A549 (cell line): Measurements from ENCODE around the gene ISCU. TPM values are rescaled to one million over a fixed set of nuclear protein-coding genes. Genes with fewer than 3 reads are reported as not detected.

Experiments
- ATAC-seq, 2 experiments: fragments of 200-7000 bp in 1 of 2; fragments of >200 bp in 1 of 2; cut with Nextera tagmentation in 1 of 2; cut with Tn5 transposase in 1 of 2; 3 replicates each; pipeline versions ENCODE4 v1.8.0 to v1.9.1; 2018 to 2020; ENCODE audit warnings: mild to moderate bottlenecking in 1 of 2, moderate library complexity in 1 of 2
- CTCF ChIA-PET: fragments of 300-600 bp; sonication (Branson Sonifier 250); formaldehyde crosslinking; extraction: SDS; loops from one replicate; lab custom pipeline; 2021; ENCODE audit warnings: antibody characterized with exemption, inconsistent platforms; lab: Yijun Ruan, JAX
- POLR2A ChIA-PET: fragments of 350-600 bp; formaldehyde crosslinking; extraction: SDS; loops from one replicate; lab custom pipeline; 2021; ENCODE audit warnings: antibody characterized with exemption, inconsistent platforms; lab: Yijun Ruan, JAX
- DNase-seq, 2 experiments: peaks; one replicate each; pipeline versions ENCODE4 v3.0.0 to v3.0.0-alpha.2; 2011 to 2016; ENCODE audit warnings: low read depth in 1 of 2, low spot score in 1 of 2
- FAIRE-seq: peaks from 2 replicates; lab custom pipeline; 2011; peaks lifted over from hg19 to GRCh38; lab: Jason Lieb, UNC
- H3K27ac ChIP-seq, 2 experiments: fragments of >200 bp; sonication (Bioruptor Twin); formaldehyde crosslinking; 3 replicates each; pipeline ENCODE4 v1.5.1; 2016 to 2017
- H3K4me1 ChIP-seq: fragments of >200 bp; sonication (Bioruptor Twin); formaldehyde crosslinking; 3 replicates; pipeline ENCODE4 v1.6.1; 2016
- H3K4me2 ChIP-seq: fragments of >200 bp; sonication (Bioruptor Twin); formaldehyde crosslinking; 3 replicates; pipeline ENCODE4 v1.6.1; 2016
- H3K4me3 ChIP-seq: fragments of >200 bp; sonication (Bioruptor Twin); formaldehyde crosslinking; 3 replicates; pipeline ENCODE4 v1.5.1; 2016
- H3K9me3 ChIP-seq: fragments of >200 bp; sonication (Bioruptor Twin); formaldehyde crosslinking; 3 replicates; pipeline ENCODE4 v1.6.1; 2016
- BCL3 ChIP-seq: fragments of >200 bp; sonication (Bioruptor Twin); formaldehyde crosslinking; IDR thresholded peaks from 3 replicates; pipeline ENCODE4 v1.6.1; 2016
- CBX2 ChIP-seq: fragments of 200-600 bp; sonication (generic); IDR thresholded peaks from 2 replicates; pipeline ENCODE4 v1.6.1; 2016; ENCODE audit warnings: low read depth, mild to moderate bottlenecking, borderline replicate concordance
- CBX8 ChIP-seq: fragments of 200-600 bp; sonication (generic); IDR thresholded peaks from 2 replicates; pipeline ENCODE4 v1.6.1; 2016
- CEBPB ChIP-seq, 2 experiments: fragments of >200 bp in 1 of 2; sonication (Bioruptor Twin) in 1 of 2; formaldehyde crosslinking in 1 of 2; IDR thresholded peaks; 2 replicates each; pipeline ENCODE4 v1.6.1; 2012 to 2016
- CHD4 ChIP-seq: fragments of 200-600 bp; sonication (generic); IDR thresholded peaks from 2 replicates; pipeline ENCODE4 v1.6.1; 2016; ENCODE audit warnings: antibody characterized with exemption, mild to moderate bottlenecking, borderline replicate concordance
- EHMT2 ChIP-seq: fragments of 200-600 bp; sonication (generic); IDR thresholded peaks from 2 replicates; pipeline ENCODE4 v1.6.1; 2016; ENCODE audit warnings: antibody characterized with exemption, low read depth, mild to moderate bottlenecking, moderate library complexity
- EP300 ChIP-seq, 2 experiments: fragments of >200 bp; sonication (Bioruptor Twin); formaldehyde crosslinking; IDR thresholded peaks; 2 replicates in 1 of 2; 3 replicates in 1 of 2; pipeline ENCODE4 v1.6.1; 2016 to 2017
- ESRRA ChIP-seq: fragments of 150-350 bp; IDR thresholded peaks from 2 replicates; pipeline ENCODE4 v1.6.1; 2014; ENCODE audit warnings: mild to moderate bottlenecking, low read length, borderline replicate concordance
- FOSB ChIP-seq: fragments of 250-450 bp; sonication (Bioruptor Pico); IDR thresholded peaks from 2 replicates; pipeline ENCODE4 v1.5.0; 2020; ENCODE audit warnings: mild to moderate bottlenecking, moderate library complexity
- FOSL2 ChIP-seq, 2 experiments: fragments of 450-650 bp in 1 of 2; fragments of >200 bp in 1 of 2; sonication (Bioruptor Twin) in 1 of 2; formaldehyde crosslinking; IDR thresholded peaks; 2 replicates each; pipeline versions ENCODE4 v1.5.0 to v1.6.1; 2016 to 2020; ENCODE audit warnings: mild to moderate bottlenecking in 1 of 2, moderate library complexity in 1 of 2
- FOXS1 ChIP-seq: fragments of 250-450 bp; sonication (Bioruptor Pico); IDR thresholded peaks from 2 replicates; pipeline ENCODE4 v1.5.0; 2020; ENCODE audit warnings: mild to moderate bottlenecking, moderate library complexity
- GATA3 ChIP-seq: IDR thresholded peaks from 2 replicates; pipeline ENCODE4 v1.6.1; 2012; ENCODE audit warnings: borderline replicate concordance
- HEYL ChIP-seq: fragments of 250-450 bp; sonication (Bioruptor Pico); IDR thresholded peaks from 2 replicates; pipeline ENCODE4 v1.8.0; 2021; ENCODE audit warnings: mild to moderate bottlenecking, moderate library complexity
- HOXA7 ChIP-seq: fragments of 250-450 bp; sonication (Bioruptor Pico); IDR thresholded peaks from 2 replicates; pipeline ENCODE4 v1.5.0; 2020; ENCODE audit warnings: mild to moderate bottlenecking, moderate library complexity
- HOXB13 ChIP-seq: fragments of 250-450 bp; sonication (Bioruptor Pico); IDR thresholded peaks from 2 replicates; pipeline ENCODE4 v1.5.0; 2020; ENCODE audit warnings: low read depth, mild to moderate bottlenecking, moderate library complexity
- KDM1A ChIP-seq: fragments of 200-600 bp; sonication (generic); IDR thresholded peaks from 2 replicates; pipeline ENCODE4 v1.6.1; 2016; ENCODE audit warnings: low read depth, mild to moderate bottlenecking
- KDM5A ChIP-seq: fragments of 200-600 bp; sonication (generic); IDR thresholded peaks from 2 replicates; pipeline ENCODE4 v1.6.1; 2016; ENCODE audit warnings: antibody characterized with exemption, mild to moderate bottlenecking
- MAFK ChIP-seq: fragments of 450-650 bp; IDR thresholded peaks from 2 replicates; pipeline ENCODE4 v1.6.1; 2014; ENCODE audit not compliant: partially characterized antibody
- NFE2L2 ChIP-seq: fragments of 150-350 bp; conservative IDR thresholded peaks from 2 replicates; pipeline ENCODE4 v1.6.1; 2014; ENCODE audit warnings: low read length
- NR3C1 ChIP-seq: fragments of >200 bp; sonication (Bioruptor Twin); formaldehyde crosslinking; IDR thresholded peaks from 3 replicates; pipeline ENCODE4 v1.6.1; 2017
- PBX3 ChIP-seq: IDR thresholded peaks from 2 replicates; pipeline ENCODE4 v1.6.1; 2012
- POLR2AphosphoS2 ChIP-seq: conservative IDR thresholded peaks from 2 replicates; pipeline ENCODE4 v1.6.1; 2012; ENCODE audit warnings: low read length, improper control_type of control experiment, inconsistent platforms
- RARB ChIP-seq: fragments of 250-450 bp; sonication (Bioruptor Pico); IDR thresholded peaks from 2 replicates; pipeline ENCODE4 v1.8.0; 2021; ENCODE audit warnings: mild to moderate bottlenecking, moderate library complexity
- RFX5 ChIP-seq: fragments of 450-650 bp; IDR thresholded peaks from 2 replicates; pipeline ENCODE4 v1.7.1; 2014; ENCODE audit warnings: antibody characterized with exemption, mild to moderate bottlenecking, moderate library complexity
- SMC3 ChIP-seq: fragments of >200 bp; sonication (Bioruptor Twin); formaldehyde crosslinking; IDR thresholded peaks from 3 replicates; pipeline ENCODE4 v1.6.1; 2018; ENCODE audit warnings: inconsistent platforms
- TFCP2L1 ChIP-seq: fragments of 250-450 bp; sonication (Bioruptor Pico); IDR thresholded peaks from 2 replicates; pipeline ENCODE4 v1.5.0; 2021; ENCODE audit warnings: mild to moderate bottlenecking
- TP53 ChIP-seq: fragments of 250-450 bp; sonication (Bioruptor Pico); IDR thresholded peaks from 2 replicates; pipeline ENCODE4 v1.5.0; 2021; ENCODE audit warnings: mild to moderate bottlenecking, moderate library complexity
- WGBS: methylation state at CpG from one replicate; pipeline ENCODE4 v1.1.6; 2017; ENCODE audit errors: missing lambda C conversion rate; 5-methylcytosine and 5-hydroxymethylcytosine counted together
- polyA plus RNA-seq, 4 experiments: library from polyadenylated mRNA; depleted of rRNA in 3 of 4; stranded (reverse); fragments of >200 nt; fragmentation: RNase III in 1 of 4; extraction: RNeasy Plus Mini Kit Qiagen cat#74134 plus additional on column Dnase treatment in 1 of 4; gene quantifications; 2 replicates in 3 of 4; 3 replicates in 1 of 4; pipeline ENCODE4 v1.2.3, GENCODE V29; 2011 to 2017
- TF ChIP-seq, protein P1 (sequence below): fragments of 250-450 bp; sonication (Bioruptor Pico); IDR thresholded peaks from 2 replicates; pipeline ENCODE4 v1.5.0; 2020; ENCODE audit warnings: low read depth, mild to moderate bottlenecking, moderate library complexity
- TF ChIP-seq, protein P2 (sequence below): fragments of 200-600 bp; sonication (generic); IDR thresholded peaks from 2 replicates; pipeline ENCODE4 v1.6.1; 2016; ENCODE audit warnings: antibody characterized with exemption, mild to moderate bottlenecking, moderate library complexity
- TF ChIP-seq, protein P3 (sequence below): fragments of 150-350 bp; IDR thresholded peaks from 2 replicates; pipeline ENCODE4 v1.6.1; 2014; ENCODE audit warnings: low read depth, mild to moderate bottlenecking, low read length

The ISCU gene
- polyA plus RNA-seq, 2 of the 4 experiments (the other 2 are of a cell fraction) = 97.5 to 174 TPM

- DNase-seq = no peak
- Histone ChIP-seq H3K4me1 (peaks cover 19% of the 10 kb centered on the region), H3K27ac (peak overlapping the region in 1 of 2 experiments; percentile 25; a peak in 1 of 6 replicates), H3K4me2 (no peak overlapping the region), H3K9me3 (no peaks in the 10 kb centered on the region), H3K4me3 (no peak overlapping the region)
- ChIA-PET CTCF (interaction anchor here (1.5 to 20.7 kb wide), 3 partner anchors 22 to 193 kb away, joined by 4 to 533 read pairs (median 4); partner anchors contain the start of genes ISCU and SART3), POLR2A (no interaction called here)
- TF ChIP-seq NR3C1 = no peak
- no peak for TF ChIP-seq CEBPB (IDR thresholded peaks at IDR 0.05)
- TF ChIP-seq POLR2AphosphoS2 = no peak
- TF ChIP-seq EP300 (IDR thresholded peaks at IDR 0.05) = no peak
- no peak for TF ChIP-seq CBX2
- TF ChIP-seq FOXS1 = no peak
- TF ChIP-seq CHD4 = no peak
- TF ChIP-seq HOXA7 = no peak
- no peak for TF ChIP-seq EHMT2
- no peak for TF ChIP-seq BCL3
- no peak for TF ChIP-seq TP53 (CRISPR knock-in tag)
- no peak for TF ChIP-seq MAFK
- TF ChIP-seq, protein P1, sequence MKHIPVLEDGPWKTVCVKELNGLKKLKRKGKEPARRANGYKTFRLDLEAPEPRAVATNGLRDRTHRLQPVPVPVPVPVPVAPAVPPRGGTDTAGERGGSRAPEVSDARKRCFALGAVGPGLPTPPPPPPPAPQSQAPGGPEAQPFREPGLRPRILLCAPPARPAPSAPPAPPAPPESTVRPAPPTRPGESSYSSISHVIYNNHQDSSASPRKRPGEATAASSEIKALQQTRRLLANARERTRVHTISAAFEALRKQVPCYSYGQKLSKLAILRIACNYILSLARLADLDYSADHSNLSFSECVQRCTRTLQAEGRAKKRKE (CRISPR knock-in tag) = no peak
- TF ChIP-seq, protein P2, sequence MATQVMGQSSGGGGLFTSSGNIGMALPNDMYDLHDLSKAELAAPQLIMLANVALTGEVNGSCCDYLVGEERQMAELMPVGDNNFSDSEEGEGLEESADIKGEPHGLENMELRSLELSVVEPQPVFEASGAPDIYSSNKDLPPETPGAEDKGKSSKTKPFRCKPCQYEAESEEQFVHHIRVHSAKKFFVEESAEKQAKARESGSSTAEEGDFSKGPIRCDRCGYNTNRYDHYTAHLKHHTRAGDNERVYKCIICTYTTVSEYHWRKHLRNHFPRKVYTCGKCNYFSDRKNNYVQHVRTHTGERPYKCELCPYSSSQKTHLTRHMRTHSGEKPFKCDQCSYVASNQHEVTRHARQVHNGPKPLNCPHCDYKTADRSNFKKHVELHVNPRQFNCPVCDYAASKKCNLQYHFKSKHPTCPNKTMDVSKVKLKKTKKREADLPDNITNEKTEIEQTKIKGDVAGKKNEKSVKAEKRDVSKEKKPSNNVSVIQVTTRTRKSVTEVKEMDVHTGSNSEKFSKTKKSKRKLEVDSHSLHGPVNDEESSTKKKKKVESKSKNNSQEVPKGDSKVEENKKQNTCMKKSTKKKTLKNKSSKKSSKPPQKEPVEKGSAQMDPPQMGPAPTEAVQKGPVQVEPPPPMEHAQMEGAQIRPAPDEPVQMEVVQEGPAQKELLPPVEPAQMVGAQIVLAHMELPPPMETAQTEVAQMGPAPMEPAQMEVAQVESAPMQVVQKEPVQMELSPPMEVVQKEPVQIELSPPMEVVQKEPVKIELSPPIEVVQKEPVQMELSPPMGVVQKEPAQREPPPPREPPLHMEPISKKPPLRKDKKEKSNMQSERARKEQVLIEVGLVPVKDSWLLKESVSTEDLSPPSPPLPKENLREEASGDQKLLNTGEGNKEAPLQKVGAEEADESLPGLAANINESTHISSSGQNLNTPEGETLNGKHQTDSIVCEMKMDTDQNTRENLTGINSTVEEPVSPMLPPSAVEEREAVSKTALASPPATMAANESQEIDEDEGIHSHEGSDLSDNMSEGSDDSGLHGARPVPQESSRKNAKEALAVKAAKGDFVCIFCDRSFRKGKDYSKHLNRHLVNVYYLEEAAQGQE = no peak
- no peak for TF ChIP-seq TFCP2L1 (CRISPR knock-in tag)
- TF ChIP-seq NFE2L2 = no peak
- TF ChIP-seq GATA3 = no peak
- no peak for TF ChIP-seq FOSL2 (IDR thresholded peaks at IDR 0.05)
- no peak for TF ChIP-seq FOSL2 (CRISPR knock-in tag; IDR thresholded peaks at IDR 0.05)
- ATAC-seq = no peak
- FAIRE-seq = no peak
- 91% methylated on average over 8 of the region's 8 CpGs for WGBS
These were observed 48.0 kb downstream of the ISCU start for GRCh38 chr12:108610336-108610815.

- POLR2A ChIA-PET = no interaction called here
- DNase-seq = no peak
- TF ChIP-seq CEBPB (IDR thresholded peaks at IDR 0.05) (no peak), KDM5A (no peak), CBX8 (no peak), RFX5 (no peak), RARB (no peak), CBX2 (no peak), ESRRA (no peak), FOSB (CRISPR knock-in tag) (no peak), HOXB13 (CRISPR knock-in tag) (no peak), PBX3 (no peak), HEYL (no peak), HOXA7 (no peak), POLR2AphosphoS2 (no peak), KDM1A (no peak), SMC3 (no peak)
- TF ChIP-seq, protein P3, sequence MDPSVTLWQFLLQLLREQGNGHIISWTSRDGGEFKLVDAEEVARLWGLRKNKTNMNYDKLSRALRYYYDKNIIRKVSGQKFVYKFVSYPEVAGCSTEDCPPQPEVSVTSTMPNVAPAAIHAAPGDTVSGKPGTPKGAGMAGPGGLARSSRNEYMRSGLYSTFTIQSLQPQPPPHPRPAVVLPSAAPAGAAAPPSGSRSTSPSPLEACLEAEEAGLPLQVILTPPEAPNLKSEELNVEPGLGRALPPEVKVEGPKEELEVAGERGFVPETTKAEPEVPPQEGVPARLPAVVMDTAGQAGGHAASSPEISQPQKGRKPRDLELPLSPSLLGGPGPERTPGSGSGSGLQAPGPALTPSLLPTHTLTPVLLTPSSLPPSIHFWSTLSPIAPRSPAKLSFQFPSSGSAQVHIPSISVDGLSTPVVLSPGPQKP = no peak
These were observed 48.6 kb downstream of the ISCU start for GRCh38 chr12:108610856-108611605.

More at GRCh38 chr12:108610856-108611605, 48.6 kb downstream of the ISCU start:
- Histone ChIP-seq H3K4me2 (no peak overlapping the region), H3K27ac (peak overlapping the region in 1 of 2 experiments; percentile 25; a peak in 1 of 6 replicates), H3K4me3 (no peak overlapping the region), H3K9me3 (no peaks in the 10 kb centered on the region), H3K4me1 (peaks cover 19% of the 10 kb centered on the region)
- WGBS = 77% methylated on average over 15 of the region's 15 CpGs
- CTCF ChIA-PET = interaction anchor here (1.6 to 20.7 kb wide), 2 partner anchors 22 to 44 kb away, joined by 4 to 533 read pairs; partner anchors contain the start of genes ISCU and SART3
- FAIRE-seq (no peak), ATAC-seq (no peak)
